NCI-H69 (cell line): Measurements from ENCODE around the gene XPNPEP2.
"Not testable (repeated sequence)": the region's sequence is repeated elsewhere in the genome, so short reads cannot be mapped to it uniquely, and the experiment has no call there.

Experiments used
- DNase-seq: peaks from one replicate; lab custom pipeline; 2025; lab: John Stamatoyannopoulos, UW

XPNPEP2 gene

GRCh38 chrX:129719931-129720530, 18.7 kb upstream of the XPNPEP2 start:
- DNase-seq, result no peak

GRCh38 chrX:129720741-129721140, 18.0 kb upstream of the XPNPEP2 start:
- no peak for DNase-seq

GRCh38 chrX:129721414-129721813, 17.4 kb upstream of the XPNPEP2 start:
- DNase-seq, result no peak

GRCh38 chrX:129721870-129722269, 16.9 kb upstream of the XPNPEP2 start:
- DNase-seq, result no peak

GRCh38 chrX:129723511-129723910, 15.3 kb upstream of the XPNPEP2 start:
- DNase-seq, result no peak

GRCh38 chrX:129724754-129725153, 14.0 kb upstream of the XPNPEP2 start:
- DNase-seq, result no peak

GRCh38 chrX:129726307-129727111, 12.3 kb upstream of the XPNPEP2 start:
- DNase-seq, result peak; percentile 44

GRCh38 chrX:129728061-129728460, 10.7 kb upstream of the XPNPEP2 start:
- no peak for DNase-seq

GRCh38 chrX:129731228-129731627, 7.6 kb upstream of the XPNPEP2 start:
- no peak for DNase-seq

- no peak for DNase-seq
Measured at GRCh38 chrX:129732857-129733256, 5.9 kb upstream of the XPNPEP2 start.

- no peak for DNase-seq
Measured at GRCh38 chrX:129733335-129733734, 5.4 kb upstream of the XPNPEP2 start.

- DNase-seq, result no peak
Measured at GRCh38 chrX:129736491-129736890, 2.3 kb upstream of the XPNPEP2 start.

GRCh38 chrX:129737916-129738315, 863 bp upstream of the XPNPEP2 start:
- no peak for DNase-seq

GRCh38 chrX:129739578-129739977, 799 bp downstream of the XPNPEP2 start:
- DNase-seq, result no peak

GRCh38 chrX:129741880-129742758, 3.3 kb downstream of the XPNPEP2 start:
- peak; percentile 64 for DNase-seq

GRCh38 chrX:129742759-129743152, 4.0 kb downstream of the XPNPEP2 start:
- not testable (repeated sequence) for DNase-seq

- no peak for DNase-seq
Measured at GRCh38 chrX:129743821-129744220, 5.0 kb downstream of the XPNPEP2 start.

- DNase-seq, result no peak
Measured at GRCh38 chrX:129744861-129745321, 6.1 kb downstream of the XPNPEP2 start.

- no peak for DNase-seq
Measured at GRCh38 chrX:129746557-129747470, 8.0 kb downstream of the XPNPEP2 start.

- no peak for DNase-seq
Measured at GRCh38 chrX:129747533-129747932, 8.8 kb downstream of the XPNPEP2 start.

GRCh38 chrX:129748305-129748704, 9.5 kb downstream of the XPNPEP2 start:
- DNase-seq, result no peak
